SW 1271 (cell line): ENCODE data around the gene ERFE.
"Not testable (repeated sequence)": the region's sequence is repeated elsewhere in the genome, so short reads cannot be mapped to it uniquely, and the experiment has no call there.

Experiments
- DNase-seq, 2 experiments: peaks; one replicate each; lab custom pipeline; 2025; lab: John Stamatoyannopoulos, UW

ERFE gene

DNA sequence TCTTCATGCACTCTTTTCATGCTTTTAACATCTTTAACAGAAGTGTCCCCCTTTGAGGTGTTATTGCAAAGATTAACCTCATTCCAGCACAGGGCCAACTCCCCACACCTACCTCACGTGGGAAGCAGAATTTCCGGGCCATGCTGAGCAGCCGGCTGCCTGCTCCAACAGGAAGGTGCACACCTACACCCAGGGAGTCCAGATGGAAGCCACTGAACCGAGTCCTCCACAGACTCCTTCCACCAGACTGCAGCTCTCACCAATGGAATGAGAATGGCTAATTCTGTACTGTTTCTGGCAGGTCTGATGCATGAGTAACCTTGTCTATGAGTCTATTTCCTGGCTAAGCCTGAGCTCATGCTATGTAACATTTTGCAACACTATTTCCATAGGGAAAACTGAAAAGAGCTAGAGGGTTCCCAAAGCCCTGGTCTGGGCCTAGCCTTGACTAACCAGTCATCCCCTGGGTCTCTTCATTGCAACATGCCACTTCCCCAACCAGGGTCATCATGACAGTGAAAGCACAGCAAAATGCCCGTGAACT lies 11.0 kb downstream of the ERFE start:
- peak; percentile 77 to 78 for DNase-seq

DNA sequence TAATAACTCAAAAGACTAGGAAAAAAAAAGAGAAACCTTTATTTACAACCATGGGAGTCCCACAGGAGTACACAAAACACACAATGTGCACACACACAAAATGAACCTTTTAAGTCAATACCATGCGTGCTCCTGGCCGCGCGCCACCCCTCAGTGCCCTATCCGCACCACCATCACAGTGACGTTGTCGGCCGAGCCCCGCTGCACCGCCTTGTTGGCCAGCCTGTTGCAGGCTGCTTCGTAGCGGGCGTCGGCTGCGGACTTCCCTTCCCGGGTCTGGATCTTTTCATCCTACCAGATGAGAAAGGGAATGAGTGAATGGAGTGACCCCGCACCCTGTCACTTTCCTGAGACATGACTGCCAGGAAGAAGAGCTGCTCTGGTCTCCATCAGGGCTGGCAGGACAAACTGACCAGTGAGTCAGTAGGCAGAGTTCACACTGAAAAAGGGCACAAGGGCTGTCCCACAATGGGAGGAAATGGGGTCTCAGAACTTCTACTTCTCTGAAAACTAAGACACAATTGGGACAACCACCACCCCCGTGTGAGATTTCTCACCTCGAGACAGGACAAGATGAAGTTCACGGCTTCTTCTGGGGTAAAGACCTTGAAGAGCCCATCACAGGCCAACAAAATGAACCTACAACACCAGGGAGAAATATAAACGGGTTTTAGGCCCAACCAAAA lies 11.8 kb downstream of the ERFE start:
- no peak for DNase-seq

DNA sequence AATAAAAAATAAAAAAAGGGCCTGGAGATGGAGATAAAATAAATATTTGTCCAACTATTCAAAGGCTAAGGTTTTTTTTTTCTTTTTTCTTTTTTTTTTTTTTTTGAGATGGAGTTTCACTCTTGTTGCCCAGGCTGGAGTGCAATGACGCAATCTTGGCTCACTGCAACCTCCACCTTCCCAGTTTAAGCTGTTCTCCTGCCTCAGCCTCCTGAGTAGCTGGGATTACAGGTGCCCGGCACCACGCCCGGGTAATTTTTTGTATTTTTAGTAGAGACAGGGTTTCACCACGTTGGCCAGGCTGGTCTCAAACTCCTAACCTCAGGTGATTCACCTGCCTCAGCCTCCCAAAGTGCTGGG lies 12.3 kb downstream of the ERFE start:
- DNase-seq, result not testable (repeated sequence)

DNA sequence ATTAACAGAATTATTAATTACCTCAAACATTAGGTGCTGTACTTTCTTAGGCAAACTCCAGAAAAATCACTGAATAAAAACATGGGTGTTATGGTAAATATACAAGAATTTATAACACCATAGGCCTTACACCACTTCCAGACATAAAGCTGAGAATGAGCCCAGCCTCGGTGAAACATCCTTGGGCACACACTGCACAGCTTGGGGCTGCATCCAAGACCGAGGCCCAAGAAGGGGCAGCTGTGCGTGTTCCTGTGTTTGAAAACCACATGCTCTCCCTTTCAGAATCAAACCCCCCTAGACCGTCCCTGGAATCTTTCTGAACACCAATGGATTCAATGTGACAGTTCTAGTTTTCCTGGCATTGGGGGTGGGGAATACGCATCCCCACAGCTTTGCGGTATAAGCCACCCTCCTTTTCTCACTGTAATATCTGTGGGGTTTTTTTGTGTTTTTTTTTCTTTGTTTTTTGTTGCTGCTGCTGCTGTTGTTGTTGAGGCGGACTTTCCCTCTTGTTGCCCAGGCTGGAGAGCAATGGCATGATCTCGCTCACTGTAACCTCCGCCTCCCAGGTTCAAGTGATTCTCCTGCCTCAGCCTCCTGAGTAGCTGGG lies 12.9 kb downstream of the ERFE start:
- DNase-seq, result no peak

DNA sequence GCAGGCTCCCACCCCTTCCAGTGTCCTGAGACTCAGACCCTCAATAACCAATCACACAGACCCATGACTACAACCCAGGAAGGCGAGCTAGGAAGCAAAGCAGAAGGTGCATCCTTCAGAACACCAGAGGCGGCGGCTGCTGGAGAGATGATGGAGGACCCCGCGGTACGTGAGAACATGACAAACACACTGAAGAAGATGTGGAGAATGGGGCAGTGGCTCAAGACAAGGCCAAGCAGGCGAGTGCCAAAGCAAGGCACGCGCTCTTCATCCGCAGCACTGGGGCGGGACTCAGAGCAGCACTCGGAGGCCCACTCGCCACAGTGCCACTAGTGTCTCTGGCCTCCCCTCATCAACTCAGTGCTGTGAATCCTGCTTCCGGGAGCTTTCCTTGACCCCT lies 13.7 kb downstream of the ERFE start:
- DNase-seq, result no peak

DNA sequence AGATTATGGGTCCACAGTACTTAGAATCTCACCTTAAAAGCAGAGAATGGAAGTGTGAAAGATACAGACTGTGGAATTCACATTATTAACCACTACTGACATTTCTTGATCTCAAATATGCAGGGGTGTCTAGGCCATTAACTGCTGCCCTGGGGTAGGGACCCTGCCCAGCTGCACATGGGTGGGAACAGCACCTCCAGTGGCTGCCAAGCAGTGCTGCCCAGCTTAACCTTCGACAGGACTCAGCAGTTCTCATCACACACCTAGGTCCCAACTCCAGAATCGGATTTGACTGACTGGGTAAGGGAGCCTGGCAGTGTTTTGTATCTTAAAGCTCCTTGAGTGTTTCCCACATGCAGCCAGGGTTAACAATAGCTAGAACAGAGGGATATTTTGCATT lies 14.9 kb downstream of the ERFE start:
- no peak for DNase-seq

DNA sequence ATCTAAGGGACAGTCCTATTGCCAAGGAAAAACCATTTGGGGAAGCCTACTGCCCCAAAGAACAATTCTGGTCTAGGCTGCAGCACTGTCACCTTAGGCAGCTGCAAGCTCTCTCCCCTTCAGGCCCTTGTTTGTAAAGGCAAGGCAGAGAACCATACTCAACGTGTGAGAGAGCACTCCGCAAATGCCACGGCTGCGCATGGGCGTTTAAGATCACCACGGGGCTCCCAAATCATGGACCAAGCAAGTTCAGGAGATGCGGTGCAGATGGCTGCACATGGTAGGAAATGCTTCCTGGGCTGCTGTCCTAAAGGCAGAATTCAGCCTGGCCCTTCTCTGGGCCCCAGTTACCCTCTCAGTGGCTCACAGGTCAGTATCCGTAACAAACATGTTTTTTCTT lies 15.5 kb downstream of the ERFE start:
- DNase-seq, result no peak

DNA sequence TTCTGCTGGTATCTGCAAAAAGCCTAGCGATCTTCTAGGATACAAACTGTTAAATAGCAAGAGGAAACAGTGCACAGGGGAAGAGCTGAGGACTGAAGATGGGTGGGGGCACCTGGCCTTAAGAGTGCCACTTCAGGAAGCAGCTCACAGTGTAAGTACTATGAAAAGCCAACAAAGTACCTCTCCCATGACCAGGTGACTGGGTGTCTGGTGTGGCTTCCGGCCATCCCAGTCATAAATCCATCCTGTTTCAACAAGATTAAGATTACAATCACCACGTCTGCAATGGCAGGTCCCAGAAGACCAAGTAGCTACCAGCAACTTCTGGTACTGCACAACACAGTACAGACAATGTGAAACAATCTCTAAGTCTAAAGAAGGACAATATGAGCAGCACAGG lies 15.9 kb downstream of the ERFE start:
- DNase-seq, result no peak

DNA sequence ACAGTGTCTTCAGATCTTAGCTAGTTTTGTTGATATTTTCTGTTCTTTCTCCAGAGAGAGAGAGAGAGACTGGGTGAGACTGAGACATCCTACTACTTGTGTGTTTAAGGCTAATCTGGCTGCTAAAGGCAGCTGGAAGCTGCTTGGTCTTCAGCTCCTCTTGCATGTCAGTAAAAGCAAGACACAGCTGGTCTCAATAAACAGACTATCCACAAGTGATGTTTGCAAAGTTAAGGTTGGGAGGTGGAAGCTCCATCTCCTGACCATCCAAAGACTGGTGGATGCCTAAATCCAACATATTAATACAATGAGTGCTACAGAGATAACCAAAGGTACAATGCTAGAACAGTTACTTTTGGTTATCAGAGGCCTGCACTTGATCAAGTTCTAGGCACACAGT lies 17.8 kb downstream of the ERFE start:
- no peak for DNase-seq

DNA sequence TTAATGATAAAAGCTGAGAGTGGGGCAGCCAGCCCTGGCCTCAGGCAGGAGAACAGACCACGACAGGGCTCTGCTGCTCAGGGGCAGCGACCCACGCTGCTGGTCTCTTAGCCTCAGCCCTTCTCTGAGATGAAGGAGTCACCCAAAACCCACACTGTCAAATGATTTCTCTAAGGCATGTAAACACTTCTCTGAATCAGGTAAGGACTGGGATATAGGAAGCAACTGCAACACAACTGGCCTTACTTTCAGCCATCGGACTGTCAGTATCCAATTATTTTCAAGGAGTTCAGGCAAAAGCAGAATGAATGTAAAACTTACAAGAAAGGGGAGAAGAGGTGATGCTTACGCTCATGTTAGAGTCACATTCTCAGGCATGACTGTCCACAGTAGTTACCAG lies 21.8 kb downstream of the ERFE start:
- DNase-seq, result no peak

DNA sequence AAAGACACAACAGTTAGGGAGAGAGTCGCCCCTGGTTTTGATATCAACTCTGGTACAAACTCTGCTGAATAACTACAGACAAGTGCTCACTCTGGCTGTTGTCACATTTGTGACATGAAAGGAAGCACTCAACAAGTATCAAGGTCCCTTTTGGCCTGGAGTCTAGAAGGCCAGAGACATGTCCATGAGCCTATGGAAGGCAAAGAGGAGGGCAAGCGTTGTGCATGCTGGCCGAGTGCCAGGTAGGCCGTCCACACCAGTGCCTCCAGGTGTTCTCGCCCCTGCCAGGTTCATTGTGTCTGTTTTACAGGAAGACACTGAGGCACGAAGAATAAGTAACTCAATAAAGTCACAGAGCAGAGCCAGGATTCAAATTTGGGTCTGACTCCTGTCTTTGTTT lies 23.6 kb downstream of the ERFE start:
- DNase-seq, result no peak

DNA sequence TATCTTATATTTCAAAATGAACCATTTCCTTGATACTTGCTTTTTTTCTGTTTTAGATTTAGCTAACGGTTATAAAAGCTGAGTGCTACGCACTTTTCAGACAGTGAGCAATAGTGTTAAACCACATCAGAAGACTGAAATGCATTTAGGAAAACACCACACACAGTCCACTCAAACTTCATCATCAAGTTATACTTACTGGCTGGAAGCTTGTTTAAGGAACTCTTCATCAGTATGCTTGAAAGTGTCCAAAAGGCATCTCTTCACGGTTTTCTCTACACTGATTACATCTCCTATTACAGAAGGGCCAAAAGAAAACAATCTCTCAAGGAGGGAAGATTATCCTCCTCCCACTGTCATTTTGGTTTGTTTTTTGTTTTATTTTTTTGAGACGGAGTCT lies 25.1 kb downstream of the ERFE start:
- no peak for DNase-seq

DNA sequence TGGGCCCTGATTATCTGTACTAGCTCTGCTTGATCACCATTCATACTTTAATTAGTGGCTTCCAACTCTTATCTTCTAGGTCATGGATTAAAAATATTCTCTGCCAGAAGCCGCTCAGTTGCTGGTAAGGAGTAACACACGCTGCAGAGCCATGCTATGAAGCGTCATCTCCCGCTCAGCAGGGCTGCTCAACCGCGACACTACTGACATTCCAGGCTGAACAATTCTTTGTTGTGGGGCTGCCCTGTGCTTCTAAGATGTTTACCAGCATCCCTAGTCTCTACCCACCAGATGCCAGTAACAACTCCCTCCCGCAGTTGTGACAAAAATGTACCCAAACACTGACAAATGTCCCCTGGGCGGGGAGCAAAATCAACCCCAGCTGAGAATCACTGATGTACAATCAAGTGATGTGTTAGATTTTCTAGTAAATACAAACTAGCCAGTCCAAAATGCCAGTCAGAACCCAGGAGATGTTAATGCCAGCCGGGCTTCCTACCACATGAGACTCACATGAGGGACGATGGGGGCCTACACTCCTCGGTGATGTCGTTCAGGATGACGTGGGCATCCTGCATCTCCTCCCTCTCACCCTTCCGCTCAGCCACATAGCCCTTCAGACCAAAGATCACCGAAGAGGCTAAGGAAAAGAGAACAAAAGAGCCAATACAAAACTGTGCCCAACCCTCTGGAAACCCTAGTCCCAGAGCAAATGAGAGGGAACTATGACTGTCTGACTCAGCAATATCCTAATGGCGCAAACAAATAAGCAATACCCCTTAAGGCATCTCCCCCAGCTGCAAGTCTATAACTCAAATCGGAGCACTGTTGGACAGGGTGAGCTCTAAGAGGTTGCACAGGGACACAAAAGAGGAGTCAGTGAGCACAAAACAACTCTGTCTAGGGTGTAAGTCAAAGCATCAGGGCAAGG lies 29.1 kb downstream of the ERFE start:
- no peak for DNase-seq

DNA sequence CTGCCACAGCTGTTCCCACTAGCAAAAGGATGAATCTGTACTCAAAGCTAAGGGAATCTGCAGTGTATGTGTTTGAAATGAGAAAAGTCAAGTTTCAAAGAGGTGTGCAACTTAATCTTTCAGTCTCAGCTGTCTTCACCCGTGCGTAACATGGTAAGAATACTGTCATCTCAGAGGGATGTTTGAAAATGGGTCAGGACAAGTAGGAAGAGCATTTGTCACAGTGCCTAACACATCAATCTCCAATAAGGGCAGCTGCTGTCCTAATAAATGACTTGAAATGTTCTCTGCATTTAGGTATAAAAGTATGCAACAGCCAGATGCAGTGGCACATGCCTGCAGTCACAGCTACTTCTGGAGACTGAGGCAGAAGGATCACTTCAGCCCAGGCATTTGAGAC lies 31.7 kb downstream of the ERFE start:
- DNase-seq, result no peak

DNA sequence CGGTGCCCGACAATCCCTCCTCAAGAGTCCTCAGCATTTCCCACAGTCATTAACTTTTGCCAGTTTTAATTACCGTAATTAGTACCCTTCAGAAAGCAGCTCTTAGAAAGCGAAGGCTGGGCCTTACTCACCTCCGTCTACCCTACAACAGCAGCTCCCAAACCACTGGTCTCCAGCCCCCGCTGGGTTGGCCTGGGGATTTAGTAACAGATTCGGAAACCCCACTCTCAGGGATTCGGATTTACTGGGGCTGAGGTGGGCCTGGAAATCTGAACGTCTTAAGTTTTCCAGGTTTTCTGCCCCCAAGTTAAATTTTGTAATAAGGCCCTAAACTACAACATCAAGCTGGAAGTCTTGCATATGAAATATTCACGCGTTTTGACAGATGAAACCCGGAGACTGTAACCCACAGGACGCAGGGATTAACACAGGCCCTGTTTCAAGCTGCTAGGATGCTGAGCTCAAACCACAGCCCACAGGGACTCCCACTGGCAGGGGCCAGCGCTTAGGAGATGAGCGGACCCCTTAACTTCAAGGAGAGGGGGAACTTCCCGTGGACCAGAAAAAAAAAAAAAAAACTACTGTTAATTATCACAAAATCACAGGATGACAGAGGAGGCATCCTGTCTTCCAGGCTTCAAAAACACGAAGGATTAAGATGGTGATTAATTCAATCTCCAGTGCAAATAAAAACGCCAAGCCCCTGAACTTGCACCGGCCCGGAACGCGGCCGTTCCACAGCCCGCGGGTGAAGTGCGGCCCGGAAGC lies 43.7 kb downstream of the ERFE start:
- DNase-seq, result no peak

DNA sequence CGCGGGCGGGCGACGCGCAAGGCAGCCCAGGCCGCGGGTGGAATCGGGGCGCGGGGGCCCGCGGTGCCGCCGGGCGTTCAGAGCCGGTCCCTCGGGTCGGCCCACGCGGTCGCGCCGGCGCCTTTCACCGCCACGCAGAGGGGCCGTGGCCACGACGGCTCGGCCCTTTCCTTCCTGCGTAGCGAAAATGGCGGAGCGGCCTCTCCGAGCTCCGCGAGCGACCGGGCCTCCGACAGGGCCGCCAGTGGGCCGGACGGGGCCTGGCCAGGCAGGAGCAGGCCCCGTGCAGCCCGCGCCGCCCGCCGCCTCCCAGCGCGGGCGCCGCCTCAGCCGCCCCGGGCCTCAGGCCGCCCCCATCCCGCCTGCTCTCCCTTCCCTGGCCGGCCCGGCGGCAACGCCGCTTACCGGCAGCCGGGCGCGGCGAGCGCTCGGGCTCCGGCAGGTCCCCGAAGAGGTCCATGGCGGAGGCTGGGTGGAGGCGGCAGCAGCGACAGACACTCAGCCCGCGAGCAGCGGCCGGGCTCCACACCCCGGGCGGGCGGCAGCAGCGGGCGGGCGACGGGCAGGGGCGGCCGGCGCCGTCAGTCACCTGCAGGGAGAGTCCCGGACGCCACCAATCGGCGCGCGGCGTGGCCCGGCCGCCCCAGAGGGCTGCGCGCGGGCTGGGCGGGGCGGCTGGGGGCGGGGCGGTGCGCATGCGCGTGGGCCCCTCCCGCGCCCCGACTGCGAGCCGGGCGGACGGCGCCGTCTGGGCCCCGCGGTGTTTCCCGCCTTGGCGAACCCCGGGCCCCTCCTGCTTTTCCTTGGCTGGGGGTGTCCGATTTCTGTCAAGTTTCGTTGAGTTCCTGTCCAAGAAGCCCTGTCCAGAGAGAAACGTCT lies 44.6 kb downstream of the ERFE start, which contains the start of gene ILKAP:
Gene ILKAP, minus strand, starts transcription at position 602 of the 879 bp plus-strand sequence. Its CDS starts 142 bp downstream, at position 460.
- DNase-seq, result peak; percentile 51 to 79

DNA sequence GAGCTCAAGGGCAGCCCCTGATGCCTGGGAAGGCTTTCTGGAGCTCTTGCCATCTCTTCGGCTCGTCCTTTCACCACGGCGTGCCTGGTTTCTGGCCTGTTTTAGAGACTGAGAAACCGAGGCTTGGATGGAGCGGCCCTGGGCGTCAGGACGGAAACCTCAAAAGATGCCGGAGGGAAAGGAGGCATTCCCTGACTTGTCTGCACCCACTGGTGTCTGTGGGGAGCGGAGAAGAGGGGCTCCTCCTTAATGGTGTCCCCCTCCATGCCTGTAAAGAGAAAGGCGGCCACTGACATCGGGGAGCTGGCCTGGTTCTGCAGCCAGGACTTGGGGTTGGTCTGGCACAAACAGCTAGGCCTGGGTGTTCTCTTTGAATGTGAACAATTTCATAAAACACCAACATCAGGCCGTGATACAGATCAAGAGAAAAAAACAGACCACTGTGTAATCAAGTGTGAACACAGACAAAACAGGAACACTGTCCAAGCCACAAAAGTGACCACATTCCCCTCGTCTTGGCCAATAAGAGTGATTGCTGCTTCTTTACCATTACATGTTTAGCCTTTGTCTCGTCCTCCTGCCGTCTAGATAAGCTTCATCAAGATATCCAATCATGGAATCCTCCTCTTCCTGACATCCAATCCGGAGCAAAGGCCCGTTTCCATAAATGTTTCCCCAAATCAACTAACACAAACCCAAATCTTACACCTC lies 45.4 kb downstream of the ERFE start:
- no peak for DNase-seq

DNA sequence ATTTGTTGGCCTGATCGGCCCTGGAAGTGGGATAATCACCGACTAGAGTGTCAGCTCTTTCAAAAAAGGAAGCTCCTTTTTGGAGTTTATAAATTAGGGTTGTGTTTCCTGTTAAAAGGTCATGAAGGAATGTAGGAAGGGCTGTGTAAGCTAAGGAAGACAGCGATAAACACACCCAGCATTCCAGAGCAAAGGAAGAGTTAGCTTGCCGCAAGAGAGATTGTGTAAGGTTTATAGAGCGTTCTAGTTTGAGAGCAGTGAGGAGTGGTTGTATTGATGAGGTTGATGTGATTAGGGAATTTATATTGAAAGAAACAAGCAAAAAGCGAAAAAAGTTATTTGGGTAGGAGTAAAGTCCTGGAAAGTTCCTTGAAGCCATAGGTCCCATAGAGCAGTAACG lies 48.2 kb downstream of the ERFE start:
- DNase-seq, result no peak

DNA sequence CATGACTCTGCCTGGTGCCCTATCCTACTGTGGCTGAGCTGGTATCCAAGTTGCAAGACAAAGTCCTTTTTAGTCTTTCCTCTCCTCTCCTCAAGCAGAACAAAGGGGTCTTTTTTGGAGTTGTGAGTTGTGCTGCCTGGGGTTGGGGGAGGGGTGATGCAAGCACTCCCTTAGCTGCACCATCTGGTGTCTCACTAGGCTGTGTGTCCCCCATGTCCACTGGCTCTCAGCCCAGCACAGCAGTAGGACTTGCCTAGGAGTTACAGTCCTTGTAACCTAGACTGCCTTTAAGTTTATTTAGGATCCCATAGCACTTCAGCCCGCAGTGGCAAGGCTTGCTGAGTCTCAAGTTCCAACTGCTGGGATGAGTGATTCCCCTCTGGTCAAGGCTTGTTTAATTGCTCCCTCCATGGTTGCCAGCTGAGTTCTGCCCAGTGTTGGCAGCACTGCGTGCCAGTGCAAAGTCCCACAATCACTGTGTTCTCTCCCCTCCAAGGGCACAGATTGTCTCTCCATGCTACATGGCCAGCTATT lies 57.9 kb downstream of the ERFE start:
- DNase-seq, result no peak
